ENCODE results near the gene MCTP1.

The MCTP1 gene

DNA sequence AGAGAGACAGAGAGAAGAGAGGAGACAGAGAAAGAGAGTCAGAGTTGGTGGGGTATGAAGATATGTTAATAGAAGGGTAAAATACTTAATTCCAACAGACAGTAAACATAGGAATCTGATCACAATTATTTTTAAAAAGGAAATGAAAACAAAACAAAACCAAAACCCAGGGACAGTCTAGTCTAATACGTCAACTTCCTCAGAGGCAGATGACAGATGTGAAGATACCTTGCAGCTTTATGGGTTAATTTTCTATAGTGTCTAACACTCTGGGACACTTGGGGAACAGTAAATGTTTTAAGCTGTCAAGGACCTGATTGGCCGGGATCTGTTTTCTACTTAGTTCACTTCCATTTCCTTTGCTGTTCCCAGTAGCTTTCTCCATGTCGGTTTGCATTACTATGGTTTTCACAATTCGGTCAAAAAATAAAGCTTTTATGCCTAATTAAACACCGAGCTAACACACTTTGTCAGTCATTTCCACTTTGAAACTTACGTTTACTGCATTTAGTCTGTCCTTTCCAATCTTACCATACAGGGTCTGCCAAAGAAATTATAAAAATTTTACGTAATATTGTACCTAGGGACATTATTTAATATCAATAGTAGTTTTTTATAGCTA, 216.5 kb downstream of the MCTP1 start:
- Histone ChIP-seq H3K9me2 (replicated peaks; ENCODE audit: control insufficient read depth, low read length) (no peaks in the 10 kb centered on the region), H3K4me1 (ENCODE audit: control insufficient read depth, low read length) (no peaks in the 10 kb centered on the region), H3K27ac (ENCODE audit: low read depth, low read length) (no peak overlapping the region), H3K4me3 (ENCODE audit: low read length) (no peak overlapping the region), H3K27me3 (ENCODE audit: control insufficient read depth, low read length) (peaks cover 3% of the 10 kb centered on the region; the same call in 1 of the 2 replicates), H4K20me1 (ENCODE audit: control insufficient read depth, insufficient read depth, low read depth, low read length) (no peaks in the 10 kb centered on the region), H3K36me3 (ENCODE audit: control insufficient read depth, low read length) (no peaks in the 10 kb centered on the region), H3K79me2 (ENCODE audit: control insufficient read depth, low read length) (no peaks in the 10 kb centered on the region), H3K4me2 (ENCODE audit: low read length) (no peak overlapping the region), H3F3A (ENCODE audit: control insufficient read depth, insufficient read depth) (no peaks in the 10 kb centered on the region), H3K9me3 (ENCODE audit: control insufficient read depth, insufficient read depth, low read length) (no peaks in the 10 kb centered on the region)
- no peak for TF ChIP-seq CTCF (IDR thresholded peaks at IDR 0.05; ENCODE audit: low read depth, low read length, poor library complexity, severe bottlenecking)
- TF ChIP-seq EZH2phosphoT487 (IDR thresholded peaks at IDR 0.05; ENCODE audit: borderline replicate concordance, low read length) = no peak

DNA sequence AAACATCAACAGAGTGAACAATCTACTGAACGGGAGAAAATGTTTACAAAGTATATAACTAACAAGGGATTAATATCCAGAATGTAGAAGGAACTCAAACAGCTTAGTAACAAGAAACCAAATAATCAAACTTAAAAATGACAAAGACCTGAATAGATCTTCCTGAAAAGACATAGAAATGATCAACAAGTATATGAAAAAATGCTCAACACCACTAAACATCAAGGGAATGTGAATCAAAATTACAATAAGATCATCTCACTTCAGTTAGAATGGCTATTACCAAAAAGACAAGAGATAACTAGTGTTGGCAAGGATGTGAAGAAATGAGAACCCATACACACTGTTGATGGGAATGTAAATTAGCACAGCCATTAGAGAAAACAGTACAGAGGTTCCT, 218.8 kb downstream of the MCTP1 start:
- TF ChIP-seq CTCF (IDR thresholded peaks at IDR 0.05; ENCODE audit: low read depth, low read length, poor library complexity, severe bottlenecking) = no peak
- TF ChIP-seq EZH2phosphoT487 (IDR thresholded peaks at IDR 0.05; ENCODE audit: borderline replicate concordance, low read length) = no peak
- no peak overlapping the region for H3K4me2 ChIP-seq (ENCODE audit: low read length)
- no peaks in the 10 kb centered on the region for H3K9me3 ChIP-seq (ENCODE audit: control insufficient read depth, insufficient read depth, low read length)
- H3K79me2 ChIP-seq (ENCODE audit: control insufficient read depth, low read length) = no peaks in the 10 kb centered on the region
- H3K4me3 ChIP-seq (ENCODE audit: low read length) = no peak overlapping the region
- no peaks in the 10 kb centered on the region for H3K4me1 ChIP-seq (ENCODE audit: control insufficient read depth, low read length)
- H3K36me3 ChIP-seq (ENCODE audit: control insufficient read depth, low read length) = no peaks in the 10 kb centered on the region
- no peaks in the 10 kb centered on the region for H3F3A ChIP-seq (ENCODE audit: control insufficient read depth, insufficient read depth)
- no peaks in the 10 kb centered on the region for H4K20me1 ChIP-seq (ENCODE audit: control insufficient read depth, insufficient read depth, low read depth, low read length)
- H3K9me2 ChIP-seq (replicated peaks; ENCODE audit: control insufficient read depth, low read length) = no peaks in the 10 kb centered on the region
- no peak overlapping the region for H3K27ac ChIP-seq (ENCODE audit: low read depth, low read length)
- H3K27me3 ChIP-seq (ENCODE audit: control insufficient read depth, low read length) = peaks cover 3% of the 10 kb centered on the region; the same call in 1 of the 2 replicates

GRCh38 chr5:95063492-95063891, 221.4 kb downstream of the MCTP1 start:
- Histone ChIP-seq H4K20me1 (ENCODE audit: control insufficient read depth, insufficient read depth, low read depth, low read length) (no peaks in the 10 kb centered on the region), H3K4me3 (ENCODE audit: low read length) (no peak overlapping the region), H3K27ac (ENCODE audit: low read depth, low read length) (no peak overlapping the region), H3K27me3 (ENCODE audit: control insufficient read depth, low read length) (peaks cover 3% of the 10 kb centered on the region; the same call in 1 of the 2 replicates), H3K9me3 (ENCODE audit: control insufficient read depth, insufficient read depth, low read length) (no peaks in the 10 kb centered on the region), H3K9me2 (replicated peaks; ENCODE audit: control insufficient read depth, low read length) (no peaks in the 10 kb centered on the region), H3K79me2 (ENCODE audit: control insufficient read depth, low read length) (no peaks in the 10 kb centered on the region), H3K36me3 (ENCODE audit: control insufficient read depth, low read length) (no peaks in the 10 kb centered on the region), H3F3A (ENCODE audit: control insufficient read depth, insufficient read depth) (no peaks in the 10 kb centered on the region), H3K4me1 (ENCODE audit: control insufficient read depth, low read length) (no peaks in the 10 kb centered on the region), H3K4me2 (ENCODE audit: low read length) (no peak overlapping the region)
- TF ChIP-seq CTCF (IDR thresholded peaks at IDR 0.05; ENCODE audit: low read depth, low read length, poor library complexity, severe bottlenecking) (no peak), EZH2phosphoT487 (IDR thresholded peaks at IDR 0.05; ENCODE audit: borderline replicate concordance, low read length) (no peak)
